NCI-H146 treated with DMSO at 0.1 percent for 48 hours (cell line): ENCODE measurements around the gene POLRMT.

Experiments
- DNase-seq: peaks from one replicate; lab custom pipeline; 2025; ENCODE audit not compliant: unreplicated experiment; lab: John Stamatoyannopoulos, UW

Gene POLRMT

GRCh38 chr19:663682-664117 is 30.4 kb upstream of the POLRMT start:
- DNase-seq, result no peak

- peak; percentile 61 for DNase-seq
Observed at GRCh38 chr19:662962-663681, 29.8 kb upstream of the POLRMT start, which contains the start of gene RNF126. Gene RNF126, minus strand, starts transcription at chr19:663214. Its CDS starts 93 bp downstream, at chr19:663121.

- no peak for DNase-seq
Observed at GRCh38 chr19:662207-662961, 29.0 kb upstream of the POLRMT start.

- no peak for DNase-seq
Observed at GRCh38 chr19:661427-662196, 28.3 kb upstream of the POLRMT start.

GRCh38 chr19:660793-661426 is 27.6 kb upstream of the POLRMT start:
- no peak for DNase-seq

- no peak for DNase-seq
Observed at GRCh38 chr19:658916-659839, 25.8 kb upstream of the POLRMT start.

GRCh38 chr19:658059-658839 is 24.9 kb upstream of the POLRMT start:
- DNase-seq, result no peak

GRCh38 chr19:657611-658010 is 24.3 kb upstream of the POLRMT start:
- no peak for DNase-seq

GRCh38 chr19:656751-657559 is 23.6 kb upstream of the POLRMT start:
- DNase-seq, result no peak

GRCh38 chr19:655691-656090 is 22.4 kb upstream of the POLRMT start:
- no peak for DNase-seq

- DNase-seq, result no peak
Observed at GRCh38 chr19:653425-653824, 20.1 kb upstream of the POLRMT start.

- no peak for DNase-seq
Observed at GRCh38 chr19:652467-653389, 19.4 kb upstream of the POLRMT start.

GRCh38 chr19:651991-652390 is 18.7 kb upstream of the POLRMT start:
- DNase-seq, result no peak

GRCh38 chr19:651114-651818 is 17.9 kb upstream of the POLRMT start:
- no peak for DNase-seq

- no peak for DNase-seq
Observed at GRCh38 chr19:650121-650520, 16.8 kb upstream of the POLRMT start.

- DNase-seq, result no peak
Observed at GRCh38 chr19:648904-649801, 15.8 kb upstream of the POLRMT start.
